Measurements from ENCODE around the gene CNTFR. TPM values are rescaled to one million over a fixed set of nuclear protein-coding genes. Genes with fewer than 3 reads are reported as not detected.

The CNTFR gene
- total RNA-seq, 1 donor from 2014 or later = 2.5 TPM

- H3K4me3 ChIP-seq = peak overlapping the region; percentile 42
- H3K36me3 ChIP-seq = no peaks in the 10 kb centered on the region
- peak; percentile 57 for DNase-seq
- ATAC-seq = no peak
- no peaks in the 10 kb centered on the region for H3K27me3 ChIP-seq (ENCODE audit: low read depth)
- no peaks in the 10 kb centered on the region for H3K9me3 ChIP-seq
- no peak overlapping the region for H3K27ac ChIP-seq
- intact Hi-C loops (cut with DNase I) = no loop called here
- TF ChIP-seq CTCF (IDR thresholded peaks at IDR 0.05) = no peak
- H3K4me1 ChIP-seq = peaks cover 9% of the 10 kb centered on the region
Observed at GRCh38 chr9:34522091-34522887, 67.2 kb downstream of the CNTFR start.

DNA sequence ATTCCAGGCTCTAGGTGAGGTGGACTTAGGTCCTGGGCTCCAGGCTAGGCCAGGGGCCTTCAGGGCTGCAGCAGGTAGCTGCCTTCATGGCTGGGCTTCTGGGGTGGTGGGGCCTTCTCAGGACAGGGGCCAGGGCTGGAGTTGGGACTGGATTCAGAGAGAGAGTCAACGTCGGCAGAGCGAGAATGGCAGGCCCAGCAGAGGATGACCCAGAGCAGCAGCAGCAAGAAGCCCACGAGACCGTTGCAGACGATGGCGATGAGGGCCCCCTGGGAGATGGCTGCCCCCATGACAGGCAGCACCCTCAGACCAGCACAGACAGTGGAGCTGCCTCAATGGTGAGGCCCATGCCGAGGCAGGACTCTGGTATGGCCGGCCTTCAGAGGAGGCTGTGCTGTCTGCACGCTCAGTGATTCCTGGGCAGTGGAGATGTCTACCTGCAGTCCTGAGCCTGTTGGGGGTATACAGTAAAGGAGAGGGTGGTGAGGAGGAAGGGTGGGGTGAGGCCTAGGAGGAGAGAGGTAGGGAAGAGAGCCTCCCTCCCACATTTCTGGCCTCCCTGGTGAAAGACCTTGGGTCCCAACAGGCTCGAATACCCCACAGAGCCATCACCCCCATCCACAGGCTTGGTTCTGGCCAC, 68.0 kb downstream of the CNTFR start:
- ATAC-seq = no peak
- no peak overlapping the region for H3K4me3 ChIP-seq

GRCh38 chr9:34520505-34521385, 68.8 kb downstream of the CNTFR start:
- DNase-seq (no peak), ATAC-seq (no peak)
- Histone ChIP-seq H3K9me3 (no peaks in the 10 kb centered on the region), H3K4me1 (peaks cover 9% of the 10 kb centered on the region), H3K4me3 (no peak overlapping the region), H3K36me3 (no peaks in the 10 kb centered on the region), H3K27ac (no peak overlapping the region), H3K27me3 (ENCODE audit: low read depth) (no peaks in the 10 kb centered on the region)
- intact Hi-C loops (cut with DNase I) = no loop called here
- no peak for TF ChIP-seq CTCF (IDR thresholded peaks at IDR 0.05)

More for the DNA sequence above, 68.0 kb downstream of the CNTFR start:
- Histone ChIP-seq H3K36me3 (no peaks in the 10 kb centered on the region), H3K9me3 (no peaks in the 10 kb centered on the region), H3K4me1 (peaks cover 9% of the 10 kb centered on the region), H3K27me3 (ENCODE audit: low read depth) (no peaks in the 10 kb centered on the region), H3K27ac (no peak overlapping the region)
- no peak for DNase-seq
- intact Hi-C loops (cut with DNase I) = no loop called here
- no peak for TF ChIP-seq CTCF (IDR thresholded peaks at IDR 0.05)

DNA sequence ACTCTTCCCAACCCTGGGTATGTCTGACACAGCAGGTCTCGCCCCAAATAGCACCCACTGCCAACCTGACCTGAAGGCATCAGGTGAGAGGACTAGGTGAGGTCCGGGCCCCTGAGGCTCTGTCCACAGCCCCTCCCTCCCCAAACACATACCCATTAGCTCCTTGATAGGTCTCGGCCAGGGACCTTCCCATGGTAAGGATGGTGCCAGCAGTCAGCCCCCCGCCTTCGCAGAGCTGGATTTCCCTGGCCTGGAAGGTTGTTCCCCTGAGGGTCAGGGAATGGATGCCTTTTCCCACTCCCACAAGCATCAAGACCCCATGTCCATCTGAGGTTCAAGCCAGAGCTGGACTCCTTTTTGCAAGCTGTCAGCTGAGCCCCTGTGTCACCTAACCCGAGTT, 69.4 kb downstream of the CNTFR start:
- Histone ChIP-seq H3K27ac (no peak overlapping the region), H3K27me3 (ENCODE audit: low read depth) (no peaks in the 10 kb centered on the region), H3K4me3 (no peak overlapping the region), H3K36me3 (no peaks in the 10 kb centered on the region), H3K9me3 (no peaks in the 10 kb centered on the region), H3K4me1 (peaks cover 9% of the 10 kb centered on the region)
- no peak for DNase-seq
- TF ChIP-seq CTCF (IDR thresholded peaks at IDR 0.05) = no peak
- intact Hi-C loops (cut with DNase I) = no loop called here
- no peak for ATAC-seq

DNA sequence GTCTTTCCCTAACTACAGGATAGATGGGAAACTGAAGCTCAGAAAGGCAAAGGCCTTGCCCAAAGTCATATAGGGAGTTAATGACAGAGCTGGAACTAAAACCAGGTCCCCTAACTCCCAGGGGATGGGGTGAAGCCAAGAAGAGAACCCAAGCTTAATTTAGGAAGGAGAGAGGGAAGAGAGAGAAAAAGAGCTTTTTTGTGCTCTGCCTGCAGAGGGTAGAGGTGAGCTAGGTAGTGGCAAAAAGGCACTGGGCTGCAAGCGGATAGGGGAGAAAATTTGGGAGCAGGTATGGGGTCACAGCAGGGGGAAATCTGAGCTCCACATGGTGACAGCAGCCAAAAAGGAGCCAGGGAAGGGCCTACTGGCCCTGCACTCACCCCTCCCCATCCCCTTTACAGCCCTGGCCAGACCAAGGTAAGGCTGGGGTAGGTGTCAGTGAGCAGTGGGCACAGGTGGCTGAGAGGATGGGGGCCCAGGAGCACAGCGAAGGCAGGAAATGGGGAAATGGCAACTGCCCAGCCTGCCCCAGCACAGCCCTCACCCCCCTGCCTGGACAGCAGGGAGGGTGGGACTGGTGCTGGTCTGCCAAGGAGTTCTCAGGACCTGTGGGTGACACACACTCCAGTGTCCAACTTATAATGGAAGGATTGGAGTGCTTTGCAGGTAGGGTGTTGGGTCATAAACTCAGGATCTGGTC, 70.1 kb downstream of the CNTFR start:
- no peaks in the 10 kb centered on the region for H3K9me3 ChIP-seq
- no peaks in the 10 kb centered on the region for H3K27me3 ChIP-seq (ENCODE audit: low read depth)
- H3K4me1 ChIP-seq = peaks cover 9% of the 10 kb centered on the region
- H3K36me3 ChIP-seq = no peaks in the 10 kb centered on the region
- H3K27ac ChIP-seq = no peak overlapping the region
- H3K4me3 ChIP-seq = no peak overlapping the region
- intact Hi-C loops (cut with DNase I) = no loop called here
- no peak for DNase-seq
- no peak for TF ChIP-seq CTCF (IDR thresholded peaks at IDR 0.05)
- no peak for ATAC-seq
